PC-9 (cell line): ENCODE data around the gene RAB7A. TPM values are rescaled to one million over a fixed set of nuclear protein-coding genes. Genes with fewer than 3 reads are reported as not detected.
"Not testable (repeated sequence)": the region's sequence is repeated elsewhere in the genome, so short reads cannot be mapped to it uniquely, and the experiment has no call there.

Experiments
- BruUV-seq: library from RNA; stranded (reverse); fragments of 400-500 nt; replicated peaks from 2 replicates; lab custom pipeline; 2021; lab: Mats Ljungman, UMichigan
- CTCF ChIA-PET: fragments of 300-600 bp; sonication (Branson Sonifier 250); formaldehyde crosslinking; loops from one replicate; lab custom pipeline; 2022; ENCODE audit warnings: antibody characterized with exemption; lab: Charles Lee
- POLR2A ChIA-PET: fragments of 300-600 bp; sonication (Branson Sonifier 250); formaldehyde crosslinking; loops from one replicate; lab custom pipeline; 2022; ENCODE audit warnings: antibody characterized with exemption; ENCODE audit not compliant: unreplicated experiment; lab: Charles Lee
- DNase-seq, 2 experiments: peaks; one replicate each; pipeline versions ENCODE4 v3.0.0 to v3.0.0-alpha.2; 2015 to 2022; ENCODE audit warnings: mixed read lengths in 1 of 2
- H2AFZ ChIP-seq: fragments of 200-600 bp; sonication (generic); 2 replicates; pipeline ENCODE4 v1.8.1; 2017; ENCODE audit warnings: antibody characterized with exemption
- H3F3A ChIP-seq: fragments of 200-600 bp; sonication (generic); 2 replicates; pipeline ENCODE4 v1.8.1; 2017; ENCODE audit warnings: antibody characterized with exemption, mild to moderate bottlenecking, low read depth; ENCODE audit not compliant: insufficient read depth
- H3K27ac ChIP-seq: fragments of 200-600 bp; sonication (generic); 2 replicates; pipeline ENCODE4 v1.6.1; 2016; ENCODE audit warnings: mixed run types
- H3K27me3 ChIP-seq: fragments of 200-600 bp; sonication (generic); 2 replicates; pipeline ENCODE4 v1.6.1; 2016; ENCODE audit warnings: low read depth, mixed run types; ENCODE audit not compliant: insufficient read depth
- H3K36me3 ChIP-seq: fragments of 200-600 bp; sonication (generic); 2 replicates; pipeline ENCODE4 v1.6.1; 2016; ENCODE audit warnings: low read depth, mixed run types
- H3K4me1 ChIP-seq: fragments of 200-600 bp; sonication (generic); replicated peaks from 2 replicates; pipeline ENCODE4 v1.6.1; 2016; ENCODE audit warnings: mixed run types; ENCODE audit not compliant: insufficient read depth
- H3K4me2 ChIP-seq: fragments of 200-600 bp; sonication (generic); 2 replicates; pipeline ENCODE4 v1.6.1; 2017; ENCODE audit warnings: mixed run types
- H3K4me3 ChIP-seq: fragments of 200-600 bp; sonication (generic); 2 replicates; pipeline ENCODE4 v1.6.1; 2016; ENCODE audit warnings: mixed run types
- H3K79me2 ChIP-seq: fragments of 200-600 bp; sonication (generic); 2 replicates; pipeline ENCODE4 v1.6.1; 2017; ENCODE audit warnings: low read depth, mixed run types
- H3K9me2 ChIP-seq: fragments of 200-600 bp; sonication (generic); 2 replicates; pipeline ENCODE4 v1.8.1; 2017; ENCODE audit warnings: mild to moderate bottlenecking; ENCODE audit not compliant: insufficient read depth
- H3K9me3 ChIP-seq: fragments of 200-600 bp; sonication (generic); 2 replicates; pipeline ENCODE4 v1.8.1; 2016; ENCODE audit warnings: low read depth; ENCODE audit not compliant: insufficient read depth
- H4K20me1 ChIP-seq: fragments of 200-600 bp; sonication (generic); 2 replicates; pipeline ENCODE4 v1.8.1; 2017; ENCODE audit not compliant: insufficient read depth
- EZH2 ChIP-seq: fragments of 200-600 bp; sonication (generic); IDR thresholded peaks from 2 replicates; pipeline ENCODE4 v1.8.0; 2017; ENCODE audit warnings: antibody characterized with exemption, low read depth
- intact Hi-C: fragments of 100-400 bp; cut with micrococcal nuclease; formaldehyde crosslinking; loops from one replicate; pipeline ENCODE4 v1.10.0; 2022; ENCODE audit not compliant: unreplicated experiment
- total RNA-seq: library from RNA; stranded (reverse); gene quantifications from 2 replicates; pipeline ENCODE4 v1.2.3, GENCODE V29; 2021
- TF ChIP-seq, protein P1 (sequence below): fragments of 200-600 bp; sonication (generic); conservative IDR thresholded peaks from 2 replicates; pipeline ENCODE4 v1.6.1; 2017; ENCODE audit warnings: mixed run types, antibody characterized with exemption, mild to moderate bottlenecking, moderate library complexity

RAB7A gene
- total RNA-seq, 1 experiment from 2014 or later: 319 TPM

DNA sequence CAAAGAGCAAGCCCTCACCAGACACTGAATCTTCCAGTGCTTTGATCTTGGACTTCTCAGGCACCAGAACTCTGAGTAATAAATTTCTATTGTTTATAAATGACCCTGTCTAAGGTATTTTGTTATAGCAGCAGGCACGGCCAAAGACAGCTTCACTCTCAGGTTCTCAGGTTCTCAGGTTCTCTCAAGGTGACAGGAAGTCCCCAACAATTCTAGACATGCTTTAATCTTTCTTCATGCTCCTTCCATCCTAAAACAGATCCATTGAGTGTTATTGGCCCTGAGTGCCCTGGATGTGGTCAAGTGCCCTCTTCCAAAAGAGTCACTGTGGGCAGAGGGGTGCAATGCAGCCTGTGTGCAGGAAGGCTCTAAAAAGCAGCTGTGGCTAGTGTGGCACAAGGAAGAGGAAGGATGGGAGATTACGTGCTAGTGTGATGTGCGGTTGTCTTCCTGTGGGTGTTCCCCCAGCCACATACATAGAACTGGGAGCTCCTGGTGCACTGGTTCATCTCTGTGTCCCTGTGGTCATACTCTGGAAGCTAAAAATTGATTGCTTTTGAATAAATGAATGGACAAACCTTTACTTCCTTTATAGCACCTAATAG is 11.0 kb upstream of the RAB7A start:
- no peak for DNase-seq
- CTCF ChIA-PET: no interaction called here
- intact Hi-C loops: no loop called here
- Histone ChIP-seq H3K9me2 (no peaks in the 10 kb centered on the region), H4K20me1 (no peaks in the 10 kb centered on the region), H3K27ac (no peak overlapping the region), H3K27me3 (no peaks in the 10 kb centered on the region), H3K4me1 (peaks cover 14% of the 10 kb centered on the region), H2AFZ (no peak overlapping the region), H3K4me2 (no peak overlapping the region), H3K9me3 (no peaks in the 10 kb centered on the region), H3K79me2 (no peaks in the 10 kb centered on the region), H3K36me3 (no peaks in the 10 kb centered on the region), H3K4me3 (no peak overlapping the region), H3F3A (peaks cover 9% of the 10 kb centered on the region; the same call in 1 of the 2 replicates)
- TF ChIP-seq EZH2: no peak
- TF ChIP-seq, protein P1, sequence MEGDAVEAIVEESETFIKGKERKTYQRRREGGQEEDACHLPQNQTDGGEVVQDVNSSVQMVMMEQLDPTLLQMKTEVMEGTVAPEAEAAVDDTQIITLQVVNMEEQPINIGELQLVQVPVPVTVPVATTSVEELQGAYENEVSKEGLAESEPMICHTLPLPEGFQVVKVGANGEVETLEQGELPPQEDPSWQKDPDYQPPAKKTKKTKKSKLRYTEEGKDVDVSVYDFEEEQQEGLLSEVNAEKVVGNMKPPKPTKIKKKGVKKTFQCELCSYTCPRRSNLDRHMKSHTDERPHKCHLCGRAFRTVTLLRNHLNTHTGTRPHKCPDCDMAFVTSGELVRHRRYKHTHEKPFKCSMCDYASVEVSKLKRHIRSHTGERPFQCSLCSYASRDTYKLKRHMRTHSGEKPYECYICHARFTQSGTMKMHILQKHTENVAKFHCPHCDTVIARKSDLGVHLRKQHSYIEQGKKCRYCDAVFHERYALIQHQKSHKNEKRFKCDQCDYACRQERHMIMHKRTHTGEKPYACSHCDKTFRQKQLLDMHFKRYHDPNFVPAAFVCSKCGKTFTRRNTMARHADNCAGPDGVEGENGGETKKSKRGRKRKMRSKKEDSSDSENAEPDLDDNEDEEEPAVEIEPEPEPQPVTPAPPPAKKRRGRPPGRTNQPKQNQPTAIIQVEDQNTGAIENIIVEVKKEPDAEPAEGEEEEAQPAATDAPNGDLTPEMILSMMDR: no peak
- POLR2A ChIA-PET: no interaction called here
- BruUV-seq: no TSS peak

DNA sequence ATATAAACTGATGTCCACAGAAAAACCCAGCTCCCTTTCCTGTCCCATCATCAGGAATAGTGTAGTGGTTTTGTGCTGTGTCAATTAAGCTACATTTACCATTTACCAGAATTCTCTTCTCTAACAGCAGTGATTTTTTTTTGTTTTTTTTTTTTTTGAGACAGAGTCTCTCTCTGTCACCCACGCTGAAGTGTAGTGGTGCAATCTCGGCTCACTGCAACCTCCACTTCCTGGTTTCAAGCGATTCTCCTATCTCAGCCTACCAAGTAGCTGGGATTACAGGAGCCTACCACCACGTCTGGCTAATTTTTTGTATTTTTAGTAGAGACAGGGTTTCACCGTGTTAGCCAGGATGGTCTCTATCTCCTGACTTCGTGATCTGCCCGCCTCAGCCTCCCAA is 7.1 kb upstream of the RAB7A start:
- H4K20me1 ChIP-seq, H3K4me2 ChIP-seq, H3K9me2 ChIP-seq, H3K27me3 ChIP-seq, intact Hi-C loops, H3K36me3 ChIP-seq, H3K4me3 ChIP-seq, H2AFZ ChIP-seq, H3K27ac ChIP-seq, DNase-seq, H3K9me3 ChIP-seq, BruUV-seq, H3K4me1 ChIP-seq, H3K79me2 ChIP-seq, H3F3A ChIP-seq: not testable (repeated sequence)
- POLR2A ChIA-PET: interaction anchor here (0.7 kb wide), 1 partner anchor 64 kb away, joined by 4 read pairs; no protein-coding TSS in a partner anchor
- CTCF ChIA-PET: interaction anchor here (0.6 to 0.7 kb wide), 3 partner anchors 12 to 541 kb away, joined by 3 to 6 read pairs (median 4); no protein-coding TSS in a partner anchor

DNA sequence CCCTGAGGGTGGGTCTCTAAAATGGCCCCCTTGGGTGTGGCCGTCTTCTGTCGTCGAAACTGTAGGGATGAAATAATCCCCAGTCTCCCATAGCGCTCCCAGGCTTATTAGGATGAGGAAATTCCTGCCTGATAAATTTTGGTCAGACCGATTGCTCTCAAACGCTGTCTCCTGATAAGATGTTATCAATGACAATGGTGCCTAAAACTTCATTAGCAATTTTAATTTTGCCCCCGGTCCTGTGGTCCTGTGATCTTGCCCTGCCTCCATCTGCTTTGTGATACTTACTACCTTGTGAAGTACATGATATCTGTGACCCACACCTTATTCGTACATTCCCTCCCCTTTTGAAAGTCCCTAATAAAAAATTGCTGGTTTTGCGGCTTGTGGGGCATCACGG is 5.1 kb upstream of the RAB7A start:
- Histone ChIP-seq H3K27me3 (no peaks in the 10 kb centered on the region), H3K9me2 (no peaks in the 10 kb centered on the region), H4K20me1 (no peaks in the 10 kb centered on the region), H3K36me3 (no peaks in the 10 kb centered on the region), H3K9me3 (no peaks in the 10 kb centered on the region), H3K4me3 (no peak overlapping the region), H3K79me2 (0 out of 2 replicates have a peak, but pooled peaks cover 8% of the 10 kb centered on the region), H3K4me2 (no peak overlapping the region), H3K4me1 (peaks cover 4% of the 10 kb centered on the region; the same call in 1 of the 2 replicates), H2AFZ (no peak overlapping the region), H3K27ac (no peak overlapping the region), H3F3A (no peaks in the 10 kb centered on the region)
- POLR2A ChIA-PET: no interaction called here
- DNase-seq: no peak
- TF ChIP-seq, protein P1: no peak
- no peak for TF ChIP-seq EZH2
- intact Hi-C loops: no loop called here
- BruUV-seq: no TSS peak
- CTCF ChIA-PET: no interaction called here

DNA sequence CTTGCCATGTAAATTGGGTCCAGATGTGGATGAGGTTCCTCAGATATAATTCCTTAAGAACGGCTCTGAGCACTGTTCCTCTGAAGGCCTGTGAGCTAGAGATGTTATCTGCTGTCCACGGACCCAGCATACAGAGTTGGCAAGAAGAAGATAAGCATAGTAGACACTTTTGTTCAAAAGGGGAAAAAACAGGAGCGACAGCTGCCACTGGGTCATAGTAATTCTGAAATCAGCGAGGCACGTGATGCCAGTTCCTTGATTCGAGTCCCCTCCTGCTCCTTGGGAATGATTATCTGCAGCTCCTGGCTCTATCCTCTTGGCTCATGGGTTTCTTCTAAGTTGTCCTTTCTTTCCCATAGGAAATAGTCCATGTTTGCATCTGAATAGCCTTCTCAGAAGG is 2.5 kb upstream of the RAB7A start:
- Histone ChIP-seq H3K4me1 (peaks cover 20% of the 10 kb centered on the region), H3K4me3 (no peak overlapping the region), H3K9me2 (no peaks in the 10 kb centered on the region), H3K36me3 (no peaks in the 10 kb centered on the region), H3K4me2 (no peak overlapping the region), H3F3A (no peaks in the 10 kb centered on the region), H3K27ac (no peak overlapping the region), H4K20me1 (peaks cover 17% of the 10 kb centered on the region), H3K27me3 (no peaks in the 10 kb centered on the region), H2AFZ (no peak overlapping the region), H3K9me3 (no peaks in the 10 kb centered on the region), H3K79me2 (peaks cover 32% of the 10 kb centered on the region)
- intact Hi-C loops: no loop called here
- BruUV-seq: no TSS peak
- DNase-seq: no peak
- ChIA-PET CTCF (interaction anchor here (0.9 kb wide), 1 partner anchor 56 kb away, joined by 10 read pairs; no protein-coding TSS in a partner anchor), POLR2A (no interaction called here)
- TF ChIP-seq, protein P1: no peak
- no peak for TF ChIP-seq EZH2
